ENCODE measurements around the gene GLI3. TPM values are rescaled to one million over a fixed set of nuclear protein-coding genes. Genes with fewer than 3 reads are reported as not detected.

GLI3 gene
- total and polyA plus RNA-seq, 10 of the 15 experiments (the other 5 are each of a cell fraction or from before 2014, with no cell fraction given) = 0.01 TPM; not detected in 8

DNA sequence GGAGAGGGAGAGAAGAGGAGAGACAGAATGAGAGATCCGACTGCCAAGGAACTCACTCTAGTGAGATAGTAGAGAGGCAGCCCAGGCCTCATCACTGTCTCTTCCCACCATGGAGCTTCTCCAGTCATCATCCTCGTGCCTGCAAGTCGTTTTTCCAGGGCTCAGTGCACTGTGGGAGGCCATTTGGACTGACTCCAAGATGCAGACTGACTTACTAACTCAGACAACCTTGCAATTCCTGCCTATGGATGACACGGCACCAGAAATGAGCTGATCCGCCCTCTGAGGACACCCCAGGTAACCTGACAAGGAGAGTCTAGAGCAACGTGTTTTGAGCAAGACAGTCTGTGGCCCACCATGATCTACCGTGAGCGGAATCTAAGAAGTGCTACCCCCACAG lies 154.9 kb downstream of the GLI3 start:
- no peaks in the 10 kb centered on the region for H3K27me3 ChIP-seq (replicated peaks in 1 of 2; ENCODE audit: control insufficient read depth in 2 of 2, insufficient read depth in 2 of 2, low read length in 1 of 2)
- WGBS (ENCODE audit: insufficient coverage, insufficient replicate concordance, low lambda C conversion rate, missing lambda C conversion rate) = 27% methylated on average over 8 of the region's 8 CpGs
- ATAC-seq (no peak), DNase-seq (ENCODE audit: low read depth, low spot score) (no peak), FAIRE-seq (no peak)
- H4K20me1 ChIP-seq (ENCODE audit: control insufficient read depth, insufficient read depth) = no peaks in the 10 kb centered on the region
- intact Hi-C loops (cut with micrococcal nuclease; ENCODE audit: unreplicated experiment) = no loop called here
- no peak overlapping the region for H3K9ac ChIP-seq (ENCODE audit: control insufficient read depth, insufficient read depth, low read length)
- H3K79me2 ChIP-seq (ENCODE audit: control insufficient read depth, insufficient read depth, low read length) = no peaks in the 10 kb centered on the region
- no peaks in the 10 kb centered on the region for H3K36me3 ChIP-seq (ENCODE audit: control insufficient read depth in 2 of 2, insufficient read depth in 2 of 2, low read length in 1 of 2)
- H2AFZ ChIP-seq (ENCODE audit: control insufficient read depth, low read depth, low read length) = no peak overlapping the region
- H3K4me1 ChIP-seq (ENCODE audit: control insufficient read depth, insufficient read depth, low read length) = no peaks in the 10 kb centered on the region
- in situ Hi-C loops (cut with MboI) = no loop called here
- no peak overlapping the region for H3K4me2 ChIP-seq (ENCODE audit: control insufficient read depth, insufficient read depth)
- ChIA-PET CTCF (no interaction called here), POLR2A (no interaction called here), SMC1A (ENCODE audit: uncharacterized antibody, unreplicated experiment) (no interaction called here), RAD21 (ENCODE audit: unreplicated experiment) (no interaction called here)
- TF ChIP-seq BRCA1 (IDR thresholded peaks at IDR 0.05; ENCODE audit: low read depth, low read length) (no peak), TARDBP (IDR thresholded peaks at IDR 0.05; ENCODE audit: borderline replicate concordance) (no peak), ASH2L (IDR thresholded peaks at IDR 0.05; ENCODE audit: borderline replicate concordance, low read depth) (no peak), ZZZ3 (IDR thresholded peaks at IDR 0.05; ENCODE audit: control insufficient read depth, insufficient read length, low read depth) (no peak)
- TF ChIP-seq, protein P1, sequence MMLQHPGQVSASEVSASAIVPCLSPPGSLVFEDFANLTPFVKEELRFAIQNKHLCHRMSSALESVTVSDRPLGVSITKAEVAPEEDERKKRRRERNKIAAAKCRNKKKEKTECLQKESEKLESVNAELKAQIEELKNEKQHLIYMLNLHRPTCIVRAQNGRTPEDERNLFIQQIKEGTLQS (IDR thresholded peaks at IDR 0.05; ENCODE audit: borderline replicate concordance, extremely low read depth, low read depth, low read length) = no peak
- TF ChIP-seq, protein P2, sequence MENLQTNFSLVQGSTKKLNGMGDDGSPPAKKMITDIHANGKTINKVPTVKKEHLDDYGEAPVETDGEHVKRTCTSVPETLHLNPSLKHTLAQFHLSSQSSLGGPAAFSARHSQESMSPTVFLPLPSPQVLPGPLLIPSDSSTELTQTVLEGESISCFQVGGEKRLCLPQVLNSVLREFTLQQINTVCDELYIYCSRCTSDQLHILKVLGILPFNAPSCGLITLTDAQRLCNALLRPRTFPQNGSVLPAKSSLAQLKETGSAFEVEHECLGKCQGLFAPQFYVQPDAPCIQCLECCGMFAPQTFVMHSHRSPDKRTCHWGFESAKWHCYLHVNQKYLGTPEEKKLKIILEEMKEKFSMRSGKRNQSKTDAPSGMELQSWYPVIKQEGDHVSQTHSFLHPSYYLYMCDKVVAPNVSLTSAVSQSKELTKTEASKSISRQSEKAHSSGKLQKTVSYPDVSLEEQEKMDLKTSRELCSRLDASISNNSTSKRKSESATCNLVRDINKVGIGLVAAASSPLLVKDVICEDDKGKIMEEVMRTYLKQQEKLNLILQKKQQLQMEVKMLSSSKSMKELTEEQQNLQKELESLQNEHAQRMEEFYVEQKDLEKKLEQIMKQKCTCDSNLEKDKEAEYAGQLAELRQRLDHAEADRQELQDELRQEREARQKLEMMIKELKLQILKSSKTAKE (IDR thresholded peaks at IDR 0.05; ENCODE audit: low read depth, poor library complexity, severe bottlenecking) = no peak
- no TSS peak for BruUV-seq (replicated peaks)
- no peaks in the 10 kb centered on the region for H3K9me3 ChIP-seq (replicated peaks; ENCODE audit: control insufficient read depth, insufficient read depth, low read length)
- no peak overlapping the region for H3K27ac ChIP-seq (ENCODE audit: control insufficient read depth, insufficient read depth)
- H3K4me3 ChIP-seq = no peak overlapping the region

All from GM12878 (cell line).